Retinal pigment epithelial cell (primary cell): ENCODE results near the gene NTSR1.
A peak's percentile ranks its signal among the peaks of the same experiment; 100 is the strongest.

Experiments
- DNase-seq: peaks from one replicate; pipeline ENCODE4 v3.0.0-alpha.2; 2010; ENCODE audit warnings: low read depth
- H3K4me3 ChIP-seq: 2 replicates; pipeline ENCODE4 v1.5.1; 2011; ENCODE audit warnings: mild to moderate bottlenecking, low read length, control low read depth, moderate library complexity
- CTCF ChIP-seq: conservative IDR thresholded peaks from 2 replicates; pipeline ENCODE4 v1.5.1; 2011; ENCODE audit warnings: low read depth, low read length, control low read depth, inconsistent platforms

NTSR1 gene

GRCh38 chr20:62805155-62805710 lies 96.6 kb downstream of the NTSR1 start:
- TF ChIP-seq CTCF = no peak
- peak overlapping the region; percentile 67 for H3K4me3 ChIP-seq
- no peak for DNase-seq

GRCh38 chr20:62805711-62806382 lies 97.2 kb downstream of the NTSR1 start:
- H3K4me3 ChIP-seq = peak overlapping the region; percentile 67
- no peak for DNase-seq
- TF ChIP-seq CTCF = no peak

GRCh38 chr20:62806383-62807050 lies 97.9 kb downstream of the NTSR1 start:
- no peak for DNase-seq
- H3K4me3 ChIP-seq = peak overlapping the region; percentile 67
- no peak for TF ChIP-seq CTCF

- no peak overlapping the region for H3K4me3 ChIP-seq
- no peak for DNase-seq
- TF ChIP-seq CTCF = no peak
Measured at GRCh38 chr20:62807444-62808210, 99.0 kb downstream of the NTSR1 start.

GRCh38 chr20:62808211-62808865 lies 99.7 kb downstream of the NTSR1 start:
- H3K4me3 ChIP-seq = no peak overlapping the region
- DNase-seq = no peak
- TF ChIP-seq CTCF = peak; percentile 89

GRCh38 chr20:62809530-62810428 lies 101.1 kb downstream of the NTSR1 start:
- no peak for DNase-seq
- no peak overlapping the region for H3K4me3 ChIP-seq
- no peak for TF ChIP-seq CTCF
